Measurements from ENCODE around the gene CXorf65.

The CXorf65 gene

GRCh38 chrX:71118985-71119535, 12.5 kb upstream of the CXorf65 start:
- H4K91ac ChIP-seq (ENCODE audit: low read depth, low read length), result peak overlapping the region; percentile 96
- H4K12ac ChIP-seq (ENCODE audit: low read depth, low read length), result no peak overlapping the region
- H3K79me1 ChIP-seq (ENCODE audit: low read length), result peaks cover 5% of the 10 kb centered on the region
- H2BK12ac ChIP-seq (ENCODE audit: low read length), result no peak overlapping the region
- no CpG with 5 or more reads among the region's 17 CpGs for WGBS (ENCODE audit: extremely low coverage, insufficient coverage, insufficient read length)
- H3K4me1 ChIP-seq (ENCODE audit: control insufficient read depth in 1 of 2, insufficient read depth in 2 of 2, low read length in 2 of 2), result peaks cover 2 to 12% of the 10 kb centered on the region in 2 experiments
- DNase-seq, result no peak
- H3K27me3 ChIP-seq (ENCODE audit: insufficient read depth, low read length), result no peaks in the 10 kb centered on the region
- H3K4me2 ChIP-seq (ENCODE audit: low read length), result peak overlapping the region; percentile 64
- no peak overlapping the region for H2AFZ ChIP-seq (ENCODE audit: insufficient read depth, low read length, poor library complexity)
- peaks cover 21 to 39% of the 10 kb centered on the region in 2 experiments for H3K36me3 ChIP-seq (ENCODE audit: control insufficient read depth in 1 of 2, insufficient read depth in 2 of 2, low read length in 2 of 2)
- H3K23ac ChIP-seq (ENCODE audit: low read length), result no peak overlapping the region
- no peak overlapping the region for H4K8ac ChIP-seq (ENCODE audit: low read depth, low read length)
- H2BK5ac ChIP-seq (ENCODE audit: low read depth, low read length, poor library complexity), result peak overlapping the region; percentile 53
- peak overlapping the region; percentile 84 for H3K18ac ChIP-seq (ENCODE audit: low read length)
- H3K9ac ChIP-seq (ENCODE audit: low read length), result no peak overlapping the region
- H2BK120ac ChIP-seq (ENCODE audit: insufficient read depth, low read length, poor library complexity), result peak overlapping the region; percentile 62
- H3K79me2 ChIP-seq (ENCODE audit: control insufficient read depth, insufficient read depth, low read length, poor library complexity), result peaks cover 3% of the 10 kb centered on the region
- H3K9me3 ChIP-seq (ENCODE audit: insufficient read depth, low read depth, low read length), result no peaks in the 10 kb centered on the region
- peak overlapping the region; percentile 81 for H3K4me3 ChIP-seq (ENCODE audit: low read depth, low read length)
- H2AK5ac ChIP-seq (ENCODE audit: low read length), result peak overlapping the region; percentile 83
- no peak overlapping the region for H3K27ac ChIP-seq (ENCODE audit: low read depth, low read length)
- peak overlapping the region; percentile 64 for H3K4ac ChIP-seq (ENCODE audit: low read depth, low read length)
- H3K14ac ChIP-seq (ENCODE audit: low read length), result no peak overlapping the region

- Histone ChIP-seq H3K9me3 (ENCODE audit: insufficient read depth, low read depth, low read length) (no peaks in the 10 kb centered on the region), H3K4ac (ENCODE audit: low read depth, low read length) (peak within 1 kb of the TSS; percentile 85), H3K14ac (ENCODE audit: low read length) (peak within 1 kb of the TSS; percentile 97), H3K27me3 (ENCODE audit: insufficient read depth, low read length) (no peaks in the 10 kb centered on the region), H3K9ac (ENCODE audit: low read length) (peak within 1 kb of the TSS; percentile 83), H2BK5ac (ENCODE audit: low read depth, low read length, poor library complexity) (peak within 1 kb of the TSS; percentile 93), H3K27ac (ENCODE audit: low read depth, low read length) (peak within 1 kb of the TSS; percentile 84), H3K36me3 (ENCODE audit: control insufficient read depth in 1 of 2, insufficient read depth in 2 of 2, low read length in 2 of 2) (peaks cover 18 to 33% of the 10 kb centered on the region in 2 experiments), H4K91ac (ENCODE audit: low read depth, low read length) (peak within 1 kb of the TSS; percentile 96), H3K23ac (ENCODE audit: low read length) (no peak within 1 kb of the TSS), H4K8ac (ENCODE audit: low read depth, low read length) (peak within 1 kb of the TSS; percentile 90), H3K4me1 (ENCODE audit: control insufficient read depth in 1 of 2, insufficient read depth in 2 of 2, low read length in 2 of 2) (peaks cover 2 to 12% of the 10 kb centered on the region in 2 experiments), H2BK12ac (ENCODE audit: low read length) (no peak within 1 kb of the TSS), H2AK5ac (ENCODE audit: low read length) (peak within 1 kb of the TSS; percentile 83), H3K4me2 (ENCODE audit: low read length) (peak within 1 kb of the TSS; percentile 89), H3K79me1 (ENCODE audit: low read length) (peaks cover 5% of the 10 kb centered on the region), H3K4me3 (ENCODE audit: low read depth, low read length) (peak within 1 kb of the TSS; percentile 81), H4K12ac (ENCODE audit: low read depth, low read length) (peak within 1 kb of the TSS; percentile 59), H2BK120ac (ENCODE audit: insufficient read depth, low read length, poor library complexity) (peak within 1 kb of the TSS; percentile 92), H2AFZ (ENCODE audit: insufficient read depth, low read length, poor library complexity) (peak within 1 kb of the TSS; percentile 70), H3K79me2 (ENCODE audit: control insufficient read depth, insufficient read depth, low read length, poor library complexity) (peaks cover 3% of the 10 kb centered on the region), H3K18ac (ENCODE audit: low read length) (peak within 1 kb of the TSS; percentile 90)
- peak; percentile 28 to 56 for DNase-seq
- no CpG with 5 or more reads among the region's 56 CpGs for WGBS (ENCODE audit: extremely low coverage, insufficient coverage, insufficient read length)
Measured at GRCh38 chrX:71118032-71118984, 11.8 kb upstream of the CXorf65 start, which contains the start of gene MED12. Gene MED12 (plus strand): TSS chrX:71118596. CDS start chrX:71118755, 159 bp downstream.

- WGBS (ENCODE audit: extremely low coverage, insufficient coverage, insufficient read length), result no CpG with 5 or more reads among the region's 10 CpGs
Measured at GRCh38 chrX:71117358-71117757, 10.8 kb upstream of the CXorf65 start.

GRCh38 chrX:71111921-71112431, 5.4 kb upstream of the CXorf65 start:
- Histone ChIP-seq H3K9ac (ENCODE audit: low read length) (no peak overlapping the region), H2BK5ac (ENCODE audit: low read depth, low read length, poor library complexity) (no peak overlapping the region), H4K12ac (ENCODE audit: low read depth, low read length) (no peak overlapping the region), H3K23ac (ENCODE audit: low read length) (no peak overlapping the region), H4K8ac (ENCODE audit: low read depth, low read length) (no peak overlapping the region), H2AFZ (ENCODE audit: insufficient read depth, low read length, poor library complexity) (no peak overlapping the region), H3K4me2 (ENCODE audit: low read length) (no peak overlapping the region), H2BK12ac (ENCODE audit: low read length) (no peak overlapping the region), H2BK120ac (ENCODE audit: insufficient read depth, low read length, poor library complexity) (no peak overlapping the region), H3K27me3 (ENCODE audit: insufficient read depth, low read length) (no peaks in the 10 kb centered on the region), H3K18ac (ENCODE audit: low read length) (no peak overlapping the region), H3K27ac (ENCODE audit: low read depth, low read length) (no peak overlapping the region), H3K79me1 (ENCODE audit: low read length) (peaks cover 3% of the 10 kb centered on the region), H4K91ac (ENCODE audit: low read depth, low read length) (no peak overlapping the region), H2AK5ac (ENCODE audit: low read length) (no peak overlapping the region), H3K14ac (ENCODE audit: low read length) (no peak overlapping the region), H3K4ac (ENCODE audit: low read depth, low read length) (no peak overlapping the region), H3K4me3 (ENCODE audit: low read depth, low read length) (no peak overlapping the region), H3K9me3 (ENCODE audit: insufficient read depth, low read depth, low read length) (no peaks in the 10 kb centered on the region), H3K79me2 (ENCODE audit: control insufficient read depth, insufficient read depth, low read length, poor library complexity) (no peaks in the 10 kb centered on the region), H3K4me1 (ENCODE audit: control insufficient read depth in 1 of 2, insufficient read depth in 2 of 2, low read length in 2 of 2) (peaks cover 4 to 12% of the 10 kb centered on the region in 2 experiments), H3K36me3 (ENCODE audit: control insufficient read depth in 1 of 2, insufficient read depth in 2 of 2, low read length in 2 of 2) (no peaks in the 10 kb centered on the region)
- WGBS (ENCODE audit: extremely low coverage, insufficient coverage, insufficient read length), result no CpG with 5 or more reads among the region's 5 CpGs
- no peak for DNase-seq

More at GRCh38 chrX:71117358-71117757, 10.8 kb upstream of the CXorf65 start:
- no peak overlapping the region for H3K4me2 ChIP-seq (ENCODE audit: low read length)
- H3K9me3 ChIP-seq (ENCODE audit: insufficient read depth, low read depth, low read length), result no peaks in the 10 kb centered on the region
- H4K8ac ChIP-seq (ENCODE audit: low read depth, low read length), result no peak overlapping the region
- H3K4ac ChIP-seq (ENCODE audit: low read depth, low read length), result no peak overlapping the region
- H3K36me3 ChIP-seq (ENCODE audit: control insufficient read depth in 1 of 2, insufficient read depth in 2 of 2, low read length in 2 of 2), result peaks cover 13 to 24% of the 10 kb centered on the region in 2 experiments
- H2BK5ac ChIP-seq (ENCODE audit: low read depth, low read length, poor library complexity), result no peak overlapping the region
- no peak overlapping the region for H2AK5ac ChIP-seq (ENCODE audit: low read length)
- no peak overlapping the region for H4K12ac ChIP-seq (ENCODE audit: low read depth, low read length)
- no peaks in the 10 kb centered on the region for H3K27me3 ChIP-seq (ENCODE audit: insufficient read depth, low read length)
- no peak overlapping the region for H2BK120ac ChIP-seq (ENCODE audit: insufficient read depth, low read length, poor library complexity)
- peaks cover 2 to 12% of the 10 kb centered on the region in 2 experiments for H3K4me1 ChIP-seq (ENCODE audit: control insufficient read depth in 1 of 2, insufficient read depth in 2 of 2, low read length in 2 of 2)
- peaks cover 5% of the 10 kb centered on the region for H3K79me1 ChIP-seq (ENCODE audit: low read length)
- no peak overlapping the region for H3K27ac ChIP-seq (ENCODE audit: low read depth, low read length)
- no peak for DNase-seq
- H3K18ac ChIP-seq (ENCODE audit: low read length), result no peak overlapping the region
- H2AFZ ChIP-seq (ENCODE audit: insufficient read depth, low read length, poor library complexity), result no peak overlapping the region
- H2BK12ac ChIP-seq (ENCODE audit: low read length), result no peak overlapping the region
- no peak overlapping the region for H3K14ac ChIP-seq (ENCODE audit: low read length)
- peak overlapping the region; percentile 24 for H4K91ac ChIP-seq (ENCODE audit: low read depth, low read length)
- peaks cover 3% of the 10 kb centered on the region for H3K79me2 ChIP-seq (ENCODE audit: control insufficient read depth, insufficient read depth, low read length, poor library complexity)
- peak overlapping the region; percentile 18 for H3K9ac ChIP-seq (ENCODE audit: low read length)
- H3K4me3 ChIP-seq (ENCODE audit: low read depth, low read length), result no peak overlapping the region
- H3K23ac ChIP-seq (ENCODE audit: low read length), result no peak overlapping the region
